Adrenal gland (tissue), 12 donors: ENCODE data around the gene SLC4A7. TPM values are rescaled to one million over a fixed set of nuclear protein-coding genes. Genes with fewer than 3 reads are reported as not detected.
"Not testable (repeated sequence)": the region's sequence is repeated elsewhere in the genome, so short reads cannot be mapped to it uniquely, and the experiment has no call there.

Experiments
- DNase-seq, 7 donors: peaks; one replicate each; pipeline ENCODE4 v3.0.0-alpha.2; 2019 to 2020
- H3K27ac ChIP-seq, 5 donors: fragments of 200-600 bp; sonication (generic) in 4 of 5; 1 replicate in 3 of 5; 2 replicates in 2 of 5; pipeline versions ENCODE4 v1.5.1 to v1.8.0; 2016 to 2020; ENCODE audit warnings: mild to moderate bottlenecking in 1 of 5
- H3K27me3 ChIP-seq: fragments of 200-600 bp; 2 replicates; pipeline ENCODE4 v1.8.0; 2021
- H3K36me3 ChIP-seq, 2 donors: fragments of 200-600 bp; replicated peaks in 1 of 2; 1 replicate in 1 of 2; 2 replicates in 1 of 2; pipeline versions ENCODE4 v1.5.1 to v1.8.0; 2018 to 2022
- H3K4me1 ChIP-seq, 2 donors: fragments of 200-600 bp; replicated peaks in 1 of 2; 1 replicate in 1 of 2; 2 replicates in 1 of 2; pipeline versions ENCODE4 v1.5.1 to v1.8.0; 2018 to 2021
- H3K4me3 ChIP-seq, 4 donors: fragments of 200-600 bp; sonication (generic) in 3 of 4; one replicate each; pipeline ENCODE4 v1.5.1; 2016 to 2018
- H3K9me3 ChIP-seq, 3 donors: fragments of 200-600 bp; sonication (generic) in 1 of 3; replicated peaks in 1 of 3; 1 replicate in 2 of 3; 2 replicates in 1 of 3; pipeline versions ENCODE4 v1.5.1 to v1.8.0; 2016 to 2021
- POLR2A ChIP-seq, 2 donors: fragments of 450-650 bp; IDR thresholded peaks; one replicate each; pipeline ENCODE4 v1.6.1; 2017; ENCODE audit warnings: antibody characterized with exemption in 2 of 2, mild to moderate bottlenecking in 2 of 2, moderate library complexity in 1 of 2
- WGBS, 4 donors: extraction: QIAGEN DNeasy Blood & Tissue Kit in 2 of 4; methylation state at CpG; one replicate each; pipeline versions ENCODE4 v1.1.5 to v1.1.7; 2013 to 2017; 5-methylcytosine and 5-hydroxymethylcytosine counted together
- intact Hi-C, 2 donors: fragments of 100-400 bp; cut with DNase I; formaldehyde crosslinking; loops; one replicate each; pipeline versions ENCODE4 v1.14.1 to v1.15.0; 2022 to 2023
- polyA plus RNA-seq, 3 donors: library from polyadenylated mRNA; stranded (reverse); fragments of 200-250 nt in 2 of 3; fragments of 350-450 nt in 1 of 3; fragmentation: Illumina TruSeq in 1 of 3; extraction: RNeasy Lipid Tissue Mini Kit (QIAGEN cat#74804) in 1 of 3; gene quantifications; one replicate each; pipeline ENCODE4 v1.2.3, GENCODE V29; 2013 to 2014
- total RNA-seq, 9 donors: library from RNA; depleted of rRNA in 4 of 9; stranded (reverse); fragments of >200 nt in 4 of 9; fragments of 120-200 nt in 1 of 9; fragmentation: NEBNext Ultra II Directional in 1 of 9; extraction: Animal tissue kit (Norgen Biotek cat#: 25700) in 1 of 9; gene quantifications; one replicate each; pipeline versions ENCODE4 v1.1.0 to v1.2.4, GENCODE V29; 2013 to 2023
- TF ChIP-seq, protein P1 (sequence below), 6 experiments: fragments of 450-650 bp in 4 of 6; fragments of 200-600 bp in 2 of 6; sonication (generic) in 1 of 6; IDR thresholded peaks; 1 replicate in 5 of 6; 2 replicates in 1 of 6; pipeline versions ENCODE4 v1.5.1 to v1.8.0; 2016 to 2021; ENCODE audit warnings: antibody characterized with exemption in 6 of 6, mild to moderate bottlenecking in 2 of 6, moderate library complexity in 1 of 6
- donor health status: healthy with polysubstance abuse.
- donor health status: Bipolar disorder and iron deficiency.
- donor health status: DM: yes; HTN: yes; CAD: no.
- donor health status: DM: no; HTN: no; CAD: no.
- donor health status: DM: no; HTN: no; CAD: no.
- donor health status: DM: yes; HTN: yes; CAD: no.

SLC4A7 gene
- total and polyA plus RNA-seq, 12 donors, result 2.7 to 34.5 (median 11.6) TPM

DNA sequence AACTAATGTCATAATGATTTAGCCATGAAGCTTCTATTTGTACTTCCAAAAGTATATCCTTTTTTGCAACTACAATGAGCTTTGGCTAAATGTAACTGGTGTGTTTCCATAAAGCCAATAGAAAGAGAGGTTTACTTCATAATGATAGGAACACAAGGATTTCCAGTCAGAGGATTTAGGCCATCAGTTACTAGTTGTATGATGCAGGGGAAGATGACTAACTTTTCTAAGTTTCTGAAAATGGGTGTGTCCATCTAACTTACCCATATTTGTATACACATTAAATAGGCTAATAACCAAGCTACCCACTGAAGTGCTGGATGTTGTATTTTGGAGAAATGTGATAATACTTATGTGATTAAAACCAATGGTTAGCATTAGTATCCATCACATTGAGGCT is 55.7 kb downstream of the SLC4A7 start:
- Histone ChIP-seq H3K27ac (no peak overlapping the region), H3K27me3 (no peaks in the 10 kb centered on the region), H3K4me3 (no peak overlapping the region), H3K9me3 (no peaks in the 10 kb centered on the region), H3K36me3 (no peaks in the 10 kb centered on the region), H3K4me1 (peaks cover 0 to 2% of the 10 kb centered on the region in 2 donors)
- intact Hi-C loops, result no loop called here
- no peak for DNase-seq
- no peak for TF ChIP-seq POLR2A (IDR thresholded peaks at IDR 0.05)
- TF ChIP-seq, protein P1, sequence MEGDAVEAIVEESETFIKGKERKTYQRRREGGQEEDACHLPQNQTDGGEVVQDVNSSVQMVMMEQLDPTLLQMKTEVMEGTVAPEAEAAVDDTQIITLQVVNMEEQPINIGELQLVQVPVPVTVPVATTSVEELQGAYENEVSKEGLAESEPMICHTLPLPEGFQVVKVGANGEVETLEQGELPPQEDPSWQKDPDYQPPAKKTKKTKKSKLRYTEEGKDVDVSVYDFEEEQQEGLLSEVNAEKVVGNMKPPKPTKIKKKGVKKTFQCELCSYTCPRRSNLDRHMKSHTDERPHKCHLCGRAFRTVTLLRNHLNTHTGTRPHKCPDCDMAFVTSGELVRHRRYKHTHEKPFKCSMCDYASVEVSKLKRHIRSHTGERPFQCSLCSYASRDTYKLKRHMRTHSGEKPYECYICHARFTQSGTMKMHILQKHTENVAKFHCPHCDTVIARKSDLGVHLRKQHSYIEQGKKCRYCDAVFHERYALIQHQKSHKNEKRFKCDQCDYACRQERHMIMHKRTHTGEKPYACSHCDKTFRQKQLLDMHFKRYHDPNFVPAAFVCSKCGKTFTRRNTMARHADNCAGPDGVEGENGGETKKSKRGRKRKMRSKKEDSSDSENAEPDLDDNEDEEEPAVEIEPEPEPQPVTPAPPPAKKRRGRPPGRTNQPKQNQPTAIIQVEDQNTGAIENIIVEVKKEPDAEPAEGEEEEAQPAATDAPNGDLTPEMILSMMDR (IDR thresholded peaks at IDR 0.05), result no peak

DNA sequence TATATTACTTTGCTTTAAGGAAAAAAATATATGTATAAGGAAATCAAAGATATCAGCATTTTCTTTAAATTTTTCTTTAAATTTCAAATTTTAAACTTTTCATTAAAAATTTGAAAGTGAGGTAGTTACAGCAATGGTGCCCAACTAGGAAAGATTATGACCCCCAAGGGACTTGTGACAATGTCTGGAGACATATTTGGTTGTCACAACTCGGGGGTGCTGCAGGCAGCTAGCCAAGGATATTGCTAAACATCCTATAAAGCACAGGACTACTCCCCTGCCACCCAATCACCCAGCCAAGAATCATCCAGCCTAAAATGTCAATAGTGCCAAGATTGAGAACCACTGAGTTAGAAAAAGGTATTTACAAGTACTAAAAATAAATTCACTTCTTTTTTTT is 57.3 kb downstream of the SLC4A7 start:
- no peaks in the 10 kb centered on the region for H3K36me3 ChIP-seq
- DNase-seq, result no peak
- H3K27me3 ChIP-seq, result no peaks in the 10 kb centered on the region
- H3K4me3 ChIP-seq, result no peak overlapping the region
- 57 to 74% (median 63%) methylated on average over 1 of the region's 1 CpG for WGBS, 4 donors
- intact Hi-C loops, result no loop called here
- no peaks in the 10 kb centered on the region for H3K9me3 ChIP-seq
- no peak overlapping the region for H3K27ac ChIP-seq
- TF ChIP-seq, protein P1 (IDR thresholded peaks at IDR 0.05), result no peak
- no peak for TF ChIP-seq POLR2A (IDR thresholded peaks at IDR 0.05)
- peaks cover 0 to 2% of the 10 kb centered on the region in 2 donors for H3K4me1 ChIP-seq

DNA sequence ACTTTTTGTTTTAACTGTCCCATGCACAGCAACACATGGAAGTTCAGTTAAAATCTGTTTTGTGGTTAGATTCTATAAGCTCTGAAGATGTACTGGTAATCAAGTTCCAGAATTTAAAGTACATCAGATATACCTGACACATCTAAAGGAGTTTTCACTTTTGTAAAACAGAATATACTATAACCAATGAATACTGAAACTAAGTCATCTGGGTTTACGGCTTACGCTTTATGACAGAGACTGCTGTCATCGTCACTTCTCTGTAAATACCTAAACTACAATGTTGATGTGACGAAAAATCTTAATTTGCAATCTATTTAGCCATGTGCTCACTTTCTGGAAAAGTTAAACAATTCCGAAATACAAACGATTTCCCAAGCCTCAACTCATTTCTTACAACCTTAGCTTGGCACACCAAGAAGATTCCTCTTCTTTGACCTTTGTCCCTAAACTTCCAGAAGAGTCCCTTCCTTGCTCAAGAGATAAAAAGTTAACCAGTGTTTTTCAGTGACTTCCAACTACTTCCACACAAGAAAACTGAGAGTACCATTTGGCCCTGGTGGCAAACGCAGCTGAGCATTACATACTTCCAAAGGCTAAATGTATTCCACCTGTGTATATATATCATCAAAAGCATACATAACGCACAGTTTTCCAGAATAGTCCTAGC is 58.2 kb downstream of the SLC4A7 start:
- DNase-seq, result no peak
- no peak overlapping the region for H3K4me3 ChIP-seq
- no peaks in the 10 kb centered on the region for H3K27me3 ChIP-seq
- intact Hi-C loops, result no loop called here
- no peak overlapping the region for H3K27ac ChIP-seq
- H3K9me3 ChIP-seq, result no peaks in the 10 kb centered on the region
- H3K36me3 ChIP-seq, result no peaks in the 10 kb centered on the region
- TF ChIP-seq POLR2A (IDR thresholded peaks at IDR 0.05), result no peak
- TF ChIP-seq, protein P1 (IDR thresholded peaks at IDR 0.05), result no peak
- peaks cover 0 to 2% of the 10 kb centered on the region in 2 donors for H3K4me1 ChIP-seq
- 90 to 96% (median 94%) methylated on average over 8 of the region's 8 CpGs for WGBS, 4 donors

DNA sequence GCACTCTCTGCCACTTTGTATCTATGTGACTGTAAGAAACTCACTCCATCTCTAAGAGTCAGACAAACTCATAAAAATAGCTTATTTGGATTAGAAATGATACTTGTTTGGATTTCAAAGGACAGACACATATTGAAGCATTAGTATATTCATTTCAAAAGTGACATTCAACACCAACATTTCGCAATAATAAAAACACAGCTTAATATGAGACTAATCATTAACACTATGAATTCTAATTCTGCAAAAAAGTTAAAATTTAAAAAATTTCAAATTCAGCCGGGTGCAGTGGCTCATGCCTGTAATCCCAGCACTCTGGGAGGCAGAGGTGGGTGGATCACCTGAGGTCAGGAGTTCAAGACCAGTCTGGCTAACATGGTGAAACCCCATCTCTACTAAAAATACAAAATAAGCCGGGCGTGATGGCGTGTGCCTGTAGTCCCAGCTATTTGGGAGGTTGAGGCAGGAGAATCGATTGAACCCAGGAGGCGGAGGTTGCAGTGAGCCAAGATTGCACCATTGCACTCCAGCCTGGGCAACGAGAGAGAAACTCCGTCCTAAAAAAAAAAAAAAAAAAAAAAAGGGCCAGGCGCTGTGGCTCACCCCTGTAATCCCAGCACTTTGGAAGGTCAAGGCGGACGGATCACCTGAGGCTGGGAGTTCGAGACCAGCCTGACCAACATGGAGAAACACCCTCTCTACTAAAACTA is 59.2 kb downstream of the SLC4A7 start:
- intact Hi-C loops, DNase-seq, H3K36me3 ChIP-seq, H3K9me3 ChIP-seq, H3K27me3 ChIP-seq, H3K4me3 ChIP-seq, H3K4me1 ChIP-seq, H3K27ac ChIP-seq: not testable (repeated sequence)
- 93 to 97% (median 96%) methylated on average over 12 to 13 of the region's 13 CpGs for WGBS, 4 donors

DNA sequence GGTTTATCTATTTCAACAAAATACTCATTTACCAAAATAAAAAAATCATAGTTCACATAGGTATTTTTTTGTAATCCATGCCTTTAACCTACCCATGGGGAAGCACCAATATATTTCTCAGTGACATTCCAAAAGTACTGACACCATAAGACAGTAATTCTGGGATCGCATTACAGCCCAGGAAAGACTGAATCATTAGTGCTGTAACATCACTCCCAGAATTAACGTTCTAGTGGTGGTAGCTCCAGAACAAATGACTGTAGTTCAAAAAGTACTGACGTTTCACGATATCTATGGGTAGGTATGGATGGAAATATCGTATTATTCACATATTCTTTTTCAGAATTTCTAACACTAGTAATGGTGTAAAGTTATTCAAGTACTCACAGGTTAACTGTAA is 60.7 kb downstream of the SLC4A7 start:
- intact Hi-C loops, result no loop called here
- DNase-seq, result no peak
- Histone ChIP-seq H3K4me1 (no peaks in the 10 kb centered on the region), H3K27ac (no peak overlapping the region), H3K9me3 (no peaks in the 10 kb centered on the region), H3K4me3 (no peak overlapping the region), H3K36me3 (peaks cover 0 to 4% of the 10 kb centered on the region in 2 donors), H3K27me3 (no peaks in the 10 kb centered on the region)
- WGBS, 4 donors, result 85 to 94% (median 87%) methylated on average over 5 of the region's 5 CpGs
- TF ChIP-seq, protein P1 (IDR thresholded peaks at IDR 0.05), result no peak
- no peak for TF ChIP-seq POLR2A (IDR thresholded peaks at IDR 0.05)
